Glomerular endothelial cell (primary cell): ENCODE results near the gene SEPTIN5. TPM values are rescaled to one million over a fixed set of nuclear protein-coding genes. Genes with fewer than 3 reads are reported as not detected.
"Not testable (repeated sequence)": the region's sequence is repeated elsewhere in the genome, so short reads cannot be mapped to it uniquely, and the experiment has no call there.

Experiments
- DNase-seq: peaks from one replicate; pipeline ENCODE4 v3.0.0-alpha.2; 2011; ENCODE audit warnings: low read depth, low spot score; ENCODE audit errors: extremely low read depth
- total RNA-seq: library from RNA; depleted of rRNA; stranded (reverse); fragments of >200 nt; gene quantifications from 2 replicates; pipeline ENCODE4 v1.2.3, GENCODE V29; 2015

The SEPTIN5 gene
- total RNA-seq, 1 donor from 2014 or later = 18.9 TPM

GRCh38 chr22:19719488-19720021 lies 5.3 kb downstream of the SEPTIN5 start:
- DNase-seq = no peak

- DNase-seq = no peak
Observed at GRCh38 chr22:19720150-19720827, 6.0 kb downstream of the SEPTIN5 start.

- no peak for DNase-seq
Observed at GRCh38 chr22:19720999-19721329, 6.7 kb downstream of the SEPTIN5 start.

- no peak for DNase-seq
Observed at GRCh38 chr22:19721330-19722177, 7.3 kb downstream of the SEPTIN5 start.

GRCh38 chr22:19722178-19722981 lies 8.1 kb downstream of the SEPTIN5 start:
- DNase-seq = no peak

GRCh38 chr22:19722982-19723231 lies 8.6 kb downstream of the SEPTIN5 start:
- no peak for DNase-seq

- DNase-seq = no peak
Observed at GRCh38 chr22:19723232-19723982, 9.1 kb downstream of the SEPTIN5 start, which contains the start of gene GP1BB. Gene GP1BB (plus strand): TSS chr22:19723539. CDS start chr22:19723570, 31 bp downstream.

- no peak for DNase-seq
Observed at GRCh38 chr22:19723983-19724827, 9.9 kb downstream of the SEPTIN5 start.

- DNase-seq = no peak
Observed at GRCh38 chr22:19724927-19725661, 10.8 kb downstream of the SEPTIN5 start.

GRCh38 chr22:19726064-19726788 lies 11.9 kb downstream of the SEPTIN5 start:
- DNase-seq = not testable (repeated sequence)

- no peak for DNase-seq
Observed at GRCh38 chr22:19727310-19728150, 13.2 kb downstream of the SEPTIN5 start.

- DNase-seq = no peak
Observed at GRCh38 chr22:19728271-19728670, 14.0 kb downstream of the SEPTIN5 start.

- no peak for DNase-seq
Observed at GRCh38 chr22:19728836-19729235, 14.5 kb downstream of the SEPTIN5 start.

- no peak for DNase-seq
Observed at GRCh38 chr22:19729507-19729906, 15.2 kb downstream of the SEPTIN5 start.

GRCh38 chr22:19730198-19730597 lies 15.9 kb downstream of the SEPTIN5 start:
- DNase-seq = no peak

- DNase-seq = peak; percentile 5
Observed at GRCh38 chr22:19730655-19731360, 16.5 kb downstream of the SEPTIN5 start.
